HG02870 (cell line): ENCODE results near the gene KSR1.
A peak's percentile ranks its signal among the peaks of the same experiment; 100 is the strongest.
"Not testable (repeated sequence)": the region's sequence is repeated elsewhere in the genome, so short reads cannot be mapped to it uniquely, and the experiment has no call there.

Experiments
- ATAC-seq: cut with Tn5 transposase; IDR thresholded peaks from one replicate; pipeline ENCODE4 v1.9.1; 2021; ENCODE audit warnings: mild to moderate bottlenecking, moderate library complexity; ENCODE audit not compliant: unreplicated experiment

KSR1 gene

GRCh38 chr17:27628376-27628775 is 172.1 kb downstream of the KSR1 start:
- ATAC-seq: no peak

DNA sequence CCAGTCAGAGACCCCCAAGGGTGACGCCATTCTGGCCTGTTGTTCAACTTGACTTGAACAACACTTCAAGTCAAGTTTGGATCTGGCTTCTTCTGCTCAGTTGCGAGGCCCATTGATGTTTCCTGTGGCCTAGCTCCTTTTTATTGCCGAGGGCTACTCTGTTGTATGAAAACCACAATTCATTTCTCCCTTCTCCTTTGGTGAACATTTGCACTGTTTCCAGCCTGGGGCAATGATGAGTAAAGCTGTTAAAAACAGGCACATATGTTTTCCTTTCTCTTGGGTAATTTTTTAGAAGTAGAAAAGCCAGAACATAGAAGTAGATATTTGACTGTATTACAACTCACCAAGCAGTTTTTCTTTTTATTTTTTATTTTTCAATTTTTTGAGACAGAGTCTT is 173.0 kb downstream of the KSR1 start:
- not testable (repeated sequence) for ATAC-seq

DNA sequence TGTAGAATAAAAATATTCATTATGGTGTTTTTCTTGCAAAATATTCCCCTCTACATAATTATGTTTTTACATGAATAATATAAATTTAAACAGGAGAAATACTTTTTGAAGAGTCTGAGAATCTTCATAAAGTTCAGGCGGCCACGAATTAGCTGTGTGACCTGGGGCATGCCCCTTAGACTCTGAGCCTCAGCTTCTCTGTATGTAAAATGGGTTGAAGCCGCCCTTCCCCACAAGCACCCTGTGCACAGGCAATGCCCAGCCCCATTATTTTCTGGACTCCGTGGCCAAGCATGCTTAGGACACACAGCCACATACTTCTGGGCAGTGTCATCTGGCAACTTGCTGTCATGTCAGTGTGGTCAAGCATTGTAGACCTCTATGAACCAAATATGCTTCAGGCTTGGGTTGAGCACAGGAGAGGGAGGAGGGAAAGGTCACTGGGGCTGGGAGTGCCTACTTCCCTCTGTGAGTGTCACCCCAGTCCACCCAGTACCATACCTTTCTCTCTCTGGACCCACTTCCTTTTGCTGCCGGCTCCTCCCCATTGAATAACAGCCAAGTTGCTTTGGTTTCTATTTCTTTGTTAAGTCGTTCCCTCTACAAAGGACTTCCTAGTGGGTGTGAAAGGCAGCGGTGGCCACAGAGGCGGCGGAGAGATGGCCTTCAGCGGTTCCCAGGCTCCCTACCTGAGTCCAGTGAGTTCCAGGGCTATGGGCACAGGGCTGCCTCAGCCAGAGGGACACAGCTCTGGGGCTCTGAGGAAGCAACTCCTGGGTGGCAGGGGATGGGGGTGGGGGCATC is 174.6 kb downstream of the KSR1 start, which contains the start of gene LGALS9:
Gene LGALS9, plus strand, starts transcription at position 582 of the 804 bp plus-strand sequence. Its CDS starts 78 bp downstream, at position 660.
- ATAC-seq: peak; percentile 50

- peak; percentile 29 for ATAC-seq
Measured at GRCh38 chr17:27631411-27631760, 175.1 kb downstream of the KSR1 start.

DNA sequence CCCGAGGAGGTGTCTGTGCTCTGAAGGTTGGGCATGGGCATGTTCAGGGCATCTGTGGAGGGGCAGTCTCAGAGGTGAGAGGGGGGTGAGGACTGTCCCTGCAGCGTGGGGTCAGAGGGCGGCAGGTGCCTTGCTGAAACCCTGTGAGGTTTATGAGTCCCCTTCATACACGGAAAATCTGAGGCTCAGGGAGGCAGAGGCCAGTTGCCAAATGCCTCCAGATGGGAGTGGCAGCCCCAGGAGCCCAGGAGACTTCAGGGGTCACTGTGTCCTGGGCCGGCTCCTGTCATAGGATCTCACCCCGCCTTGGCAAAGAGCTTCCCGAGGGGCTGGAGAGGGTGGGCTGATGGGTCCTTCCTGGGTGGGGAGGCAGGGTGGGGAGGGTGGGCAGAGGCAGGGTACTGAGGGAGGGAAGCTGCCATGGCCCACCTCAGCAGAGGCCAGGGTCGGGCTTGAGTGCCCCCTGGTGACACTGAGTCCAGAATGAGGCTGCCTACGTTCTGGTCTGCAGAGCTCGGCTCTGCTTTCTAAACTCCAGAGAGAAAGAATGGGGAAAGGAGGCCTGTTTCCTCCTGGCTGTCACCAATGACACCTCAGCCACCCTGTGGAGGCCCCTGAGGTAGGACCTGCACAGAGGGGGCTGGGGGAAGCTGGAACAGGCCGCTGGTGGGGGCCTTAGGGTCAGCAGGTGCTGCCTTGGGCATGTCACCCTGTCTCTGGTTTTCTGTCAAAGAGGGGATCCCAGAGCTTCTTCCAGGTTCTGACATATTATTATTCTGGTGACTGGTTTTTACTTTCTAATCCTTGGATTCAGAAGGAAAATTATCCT is 175.9 kb downstream of the KSR1 start:
- ATAC-seq: no peak

DNA sequence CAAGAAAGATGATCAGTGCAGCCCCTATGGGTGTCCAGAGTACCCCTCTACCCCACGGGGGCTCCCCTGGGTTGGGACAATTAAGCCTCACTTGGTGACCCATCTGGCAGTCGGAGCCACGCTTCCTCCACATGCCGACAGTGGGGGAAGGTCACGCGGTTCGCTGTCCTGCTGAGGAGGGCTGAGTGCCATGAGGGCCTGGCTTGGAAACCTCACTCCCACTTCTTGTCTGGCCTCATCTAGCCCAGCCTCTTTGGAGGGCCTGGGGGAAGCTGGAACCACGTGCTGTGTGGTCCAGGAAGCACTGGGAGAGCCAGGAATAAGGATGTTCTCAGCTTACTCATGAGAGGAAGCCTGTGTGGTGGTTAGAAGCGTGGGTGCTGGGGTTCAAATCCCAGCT is 176.5 kb downstream of the KSR1 start:
- ATAC-seq: not testable (repeated sequence)

- no peak for ATAC-seq
Measured at GRCh38 chr17:27633312-27634025, 177.2 kb downstream of the KSR1 start.

GRCh38 chr17:27634026-27634335 is 177.7 kb downstream of the KSR1 start:
- no peak for ATAC-seq

GRCh38 chr17:27634776-27635175 is 178.5 kb downstream of the KSR1 start:
- ATAC-seq: no peak

GRCh38 chr17:27635275-27635823 is 179.1 kb downstream of the KSR1 start:
- peak; percentile 48 for ATAC-seq

DNA sequence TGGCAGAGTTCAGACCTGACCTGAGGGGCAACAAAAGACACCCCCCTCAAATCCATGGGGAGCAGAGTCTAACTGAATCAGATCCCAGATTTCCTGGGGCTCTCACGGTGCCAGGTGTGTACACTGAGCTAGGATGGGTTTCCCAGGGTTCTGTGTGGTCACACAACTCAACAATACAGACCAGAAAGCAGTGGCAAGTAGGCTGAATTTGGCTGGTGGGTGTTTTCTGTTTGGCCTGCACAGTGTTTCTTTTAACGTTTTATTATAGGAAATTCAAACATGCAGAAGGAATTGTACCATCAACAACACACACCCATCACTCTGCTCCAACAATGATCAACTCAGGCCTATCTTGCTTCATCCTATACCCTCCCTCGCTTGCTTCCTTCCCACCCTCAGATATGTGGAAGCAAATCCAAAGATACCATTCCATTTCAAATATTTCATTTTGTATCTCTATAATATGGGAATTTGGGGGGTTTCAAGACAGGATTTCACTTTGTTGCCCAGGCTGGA is 179.8 kb downstream of the KSR1 start:
- ATAC-seq: not testable (repeated sequence)

- not testable (repeated sequence) for ATAC-seq
Measured at GRCh38 chr17:27637818-27638217, 181.6 kb downstream of the KSR1 start.

GRCh38 chr17:27638415-27638914 is 182.2 kb downstream of the KSR1 start:
- not testable (repeated sequence) for ATAC-seq

- ATAC-seq: no peak
Measured at GRCh38 chr17:27640790-27641189, 184.5 kb downstream of the KSR1 start.

GRCh38 chr17:27644586-27644985 is 188.3 kb downstream of the KSR1 start:
- ATAC-seq: no peak

GRCh38 chr17:27645621-27646020 is 189.4 kb downstream of the KSR1 start:
- not testable (repeated sequence) for ATAC-seq

- ATAC-seq: no peak
Measured at GRCh38 chr17:27646232-27646631, 190.0 kb downstream of the KSR1 start.

GRCh38 chr17:27647765-27648164 is 191.5 kb downstream of the KSR1 start:
- no peak for ATAC-seq

DNA sequence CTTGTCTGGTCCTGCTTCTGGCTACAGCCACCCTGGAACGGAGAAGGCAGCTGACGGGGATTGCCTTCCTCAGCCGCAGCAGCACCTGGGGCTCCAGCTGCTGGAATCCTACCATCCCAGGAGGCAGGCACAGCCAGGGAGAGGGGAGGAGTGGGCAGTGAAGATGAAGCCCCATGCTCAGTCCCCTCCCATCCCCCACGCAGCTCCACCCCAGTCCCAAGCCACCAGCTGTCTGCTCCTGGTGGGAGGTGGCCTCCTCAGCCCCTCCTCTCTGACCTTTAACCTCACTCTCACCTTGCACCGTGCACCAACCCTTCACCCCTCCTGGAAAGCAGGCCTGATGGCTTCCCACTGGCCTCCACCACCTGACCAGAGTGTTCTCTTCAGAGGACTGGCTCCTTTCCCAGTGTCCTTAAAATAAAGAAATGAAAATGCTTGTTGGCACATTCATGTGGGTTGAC is 192.9 kb downstream of the KSR1 start:
- not testable (repeated sequence) for ATAC-seq

DNA sequence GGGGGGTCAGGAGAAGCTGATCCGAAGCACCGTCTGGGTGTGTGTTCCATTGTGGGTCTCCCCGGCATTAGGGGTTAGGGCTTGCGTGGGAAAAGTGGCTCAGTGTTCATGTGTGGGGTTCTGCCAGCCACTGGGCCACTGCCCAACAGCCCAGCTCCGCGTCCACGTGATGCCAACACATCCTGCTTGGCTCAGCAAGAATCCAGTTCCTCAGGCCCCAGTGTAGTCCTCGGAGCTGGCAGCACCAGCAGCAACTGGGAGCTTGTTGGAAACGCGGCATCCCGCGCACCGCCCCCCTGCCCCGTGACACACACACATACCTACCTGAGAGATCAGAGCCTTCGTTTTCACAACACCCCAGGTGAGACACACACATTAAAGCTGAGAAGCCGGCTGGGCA is 193.7 kb downstream of the KSR1 start:
- no peak for ATAC-seq

GRCh38 chr17:27650836-27651235 is 194.6 kb downstream of the KSR1 start:
- ATAC-seq: no peak
